Right lobe of liver (tissue), 4 donors: Measurements from ENCODE around the gene FNIP2.

Experiments
- POLR2A ChIP-seq: fragments of 450-650 bp; IDR thresholded peaks from one replicate; pipeline ENCODE4 v1.6.1; 2017; ENCODE audit warnings: antibody characterized with exemption, mild to moderate bottlenecking
- TF ChIP-seq, protein P1 (sequence below), 4 donors: fragments of 200-600 bp in 3 of 4; fragments of 450-650 bp in 1 of 4; IDR thresholded peaks; one replicate each; pipeline versions ENCODE4 v1.5.1 to v1.8.0; 2016 to 2022; ENCODE audit warnings: antibody characterized with exemption in 4 of 4, mild to moderate bottlenecking in 2 of 4
- donor health status: DM: no; HTN: no; CAD: no.
- donor health status: DM: no; HTN: no; CAD: no.
- donor health status: DM: no; HTN: yes; CAD: no.

DNA sequence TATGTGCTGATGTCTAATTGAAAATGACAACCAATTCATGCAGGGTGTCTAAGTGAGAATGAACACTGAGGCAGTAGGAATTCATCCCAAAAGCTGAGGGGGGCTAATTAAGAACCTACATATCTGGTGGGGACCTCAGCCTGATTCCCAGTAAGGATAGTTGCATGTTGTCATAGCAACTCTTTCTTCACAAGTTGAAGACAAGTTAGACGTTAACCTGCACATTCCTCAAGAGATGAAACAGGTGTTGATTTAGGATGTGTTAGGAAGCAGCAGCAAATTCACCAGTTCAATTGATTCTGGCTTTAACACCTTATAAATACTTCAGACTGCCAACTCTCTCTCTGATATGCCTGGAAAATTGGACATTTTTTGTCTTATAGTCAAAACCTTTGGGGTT lies 7.3 kb downstream of the FNIP2 start:
- TF ChIP-seq, protein P1, sequence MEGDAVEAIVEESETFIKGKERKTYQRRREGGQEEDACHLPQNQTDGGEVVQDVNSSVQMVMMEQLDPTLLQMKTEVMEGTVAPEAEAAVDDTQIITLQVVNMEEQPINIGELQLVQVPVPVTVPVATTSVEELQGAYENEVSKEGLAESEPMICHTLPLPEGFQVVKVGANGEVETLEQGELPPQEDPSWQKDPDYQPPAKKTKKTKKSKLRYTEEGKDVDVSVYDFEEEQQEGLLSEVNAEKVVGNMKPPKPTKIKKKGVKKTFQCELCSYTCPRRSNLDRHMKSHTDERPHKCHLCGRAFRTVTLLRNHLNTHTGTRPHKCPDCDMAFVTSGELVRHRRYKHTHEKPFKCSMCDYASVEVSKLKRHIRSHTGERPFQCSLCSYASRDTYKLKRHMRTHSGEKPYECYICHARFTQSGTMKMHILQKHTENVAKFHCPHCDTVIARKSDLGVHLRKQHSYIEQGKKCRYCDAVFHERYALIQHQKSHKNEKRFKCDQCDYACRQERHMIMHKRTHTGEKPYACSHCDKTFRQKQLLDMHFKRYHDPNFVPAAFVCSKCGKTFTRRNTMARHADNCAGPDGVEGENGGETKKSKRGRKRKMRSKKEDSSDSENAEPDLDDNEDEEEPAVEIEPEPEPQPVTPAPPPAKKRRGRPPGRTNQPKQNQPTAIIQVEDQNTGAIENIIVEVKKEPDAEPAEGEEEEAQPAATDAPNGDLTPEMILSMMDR (IDR thresholded peaks at IDR 0.05) = no peak
- no peak for TF ChIP-seq POLR2A
